GF-D8 (cell line): ENCODE data around the gene EXD3.
"Not testable (repeated sequence)": the region's sequence is repeated elsewhere in the genome, so short reads cannot be mapped to it uniquely, and the experiment has no call there.

Source experiments
- DNase-seq: peaks from one replicate; lab custom pipeline; 2025; lab: John Stamatoyannopoulos, UW

The EXD3 gene

GRCh38 chr9:137272241-137273094 is 150.5 kb downstream of the EXD3 start:
- DNase-seq, result no peak

DNA sequence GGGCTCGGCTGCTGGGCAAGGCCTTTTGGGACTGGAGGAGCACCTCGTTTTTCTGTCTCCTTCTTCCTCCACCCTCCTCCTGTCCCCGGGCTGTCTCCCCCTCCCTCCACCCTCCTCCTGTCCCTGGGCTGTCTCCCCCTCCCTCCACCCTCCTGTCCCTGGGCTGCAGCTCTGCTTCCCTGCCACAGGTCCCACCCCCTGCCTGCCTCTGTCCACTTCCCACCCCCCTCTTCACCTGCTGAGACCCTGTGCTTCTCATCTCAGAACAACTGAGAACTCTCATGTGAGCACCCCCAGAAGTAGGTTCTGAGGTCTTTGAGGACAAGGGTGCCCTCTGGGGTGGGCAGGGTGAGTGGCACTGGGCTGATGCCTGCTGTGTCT is 151.3 kb downstream of the EXD3 start:
- DNase-seq, result no peak

- DNase-seq, result peak; percentile 58
Measured at GRCh38 chr9:137270929-137271695, 151.8 kb downstream of the EXD3 start.

GRCh38 chr9:137269231-137269772 is 153.7 kb downstream of the EXD3 start:
- no peak for DNase-seq

GRCh38 chr9:137268538-137269201 is 154.3 kb downstream of the EXD3 start:
- no peak for DNase-seq

- DNase-seq, result peak; percentile 68
Measured at GRCh38 chr9:137267933-137268355, 155.0 kb downstream of the EXD3 start.

DNA sequence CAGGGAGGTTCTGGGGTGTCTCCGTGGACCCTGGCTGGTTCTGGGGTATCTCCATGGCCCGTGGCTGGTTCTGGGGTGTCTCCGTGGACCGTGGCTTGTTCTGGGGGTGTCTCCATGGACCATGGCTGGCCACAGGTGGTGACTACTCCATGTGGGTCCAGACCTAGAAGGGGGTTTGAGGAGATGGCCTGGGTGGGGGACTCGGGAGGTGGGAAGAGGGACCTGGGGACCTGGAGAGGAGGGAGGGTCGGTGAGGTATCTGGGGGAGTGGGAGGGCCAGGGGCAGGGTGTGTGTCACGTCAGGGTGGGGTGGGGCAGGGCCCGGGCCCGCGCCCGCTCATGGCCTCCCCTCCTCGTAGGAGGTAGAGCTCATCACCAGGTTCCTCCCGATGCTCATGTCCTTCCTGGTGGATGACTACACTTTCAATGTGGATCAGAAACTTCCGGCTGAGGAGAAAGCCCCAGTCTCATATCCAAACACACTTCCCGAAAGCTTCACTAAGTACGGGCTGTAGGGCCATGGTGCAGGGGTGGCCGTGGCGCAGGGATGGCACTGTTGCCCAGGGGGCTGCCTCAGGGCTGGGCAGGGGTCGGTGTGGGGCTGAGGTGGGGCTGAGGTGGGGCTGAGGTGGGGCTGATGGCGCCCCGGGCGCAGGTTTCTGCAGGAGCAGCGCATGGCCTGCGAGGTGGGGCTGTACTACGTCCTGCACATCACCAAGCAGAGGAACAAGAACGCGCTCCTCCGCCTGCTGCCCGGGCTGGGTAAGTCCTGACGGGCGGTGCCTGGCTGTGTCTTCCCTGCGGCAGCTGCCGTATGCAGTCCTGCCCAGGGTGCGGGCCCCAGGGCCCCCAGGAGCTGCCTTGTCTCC is 156.1 kb downstream of the EXD3 start:
- DNase-seq, result no peak

DNA sequence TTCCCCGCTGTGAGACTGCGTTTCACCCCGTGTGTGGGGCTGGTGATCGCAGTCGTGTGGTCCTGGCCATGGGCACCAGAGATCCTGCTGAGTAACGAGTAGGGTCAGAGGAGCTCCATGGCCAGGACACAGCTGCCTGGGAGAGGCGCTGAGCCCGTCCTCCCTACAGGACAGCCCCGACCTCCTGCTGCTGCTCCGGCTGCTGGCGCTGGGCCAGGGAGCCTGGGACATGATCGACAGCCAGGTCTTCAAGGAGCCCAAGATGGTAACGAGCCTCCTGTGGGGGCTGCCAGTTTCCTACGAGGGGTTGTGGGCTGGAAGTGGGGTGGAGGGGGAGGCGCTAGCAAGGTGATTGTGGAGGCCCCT is 156.8 kb downstream of the EXD3 start:
- no peak for DNase-seq

DNA sequence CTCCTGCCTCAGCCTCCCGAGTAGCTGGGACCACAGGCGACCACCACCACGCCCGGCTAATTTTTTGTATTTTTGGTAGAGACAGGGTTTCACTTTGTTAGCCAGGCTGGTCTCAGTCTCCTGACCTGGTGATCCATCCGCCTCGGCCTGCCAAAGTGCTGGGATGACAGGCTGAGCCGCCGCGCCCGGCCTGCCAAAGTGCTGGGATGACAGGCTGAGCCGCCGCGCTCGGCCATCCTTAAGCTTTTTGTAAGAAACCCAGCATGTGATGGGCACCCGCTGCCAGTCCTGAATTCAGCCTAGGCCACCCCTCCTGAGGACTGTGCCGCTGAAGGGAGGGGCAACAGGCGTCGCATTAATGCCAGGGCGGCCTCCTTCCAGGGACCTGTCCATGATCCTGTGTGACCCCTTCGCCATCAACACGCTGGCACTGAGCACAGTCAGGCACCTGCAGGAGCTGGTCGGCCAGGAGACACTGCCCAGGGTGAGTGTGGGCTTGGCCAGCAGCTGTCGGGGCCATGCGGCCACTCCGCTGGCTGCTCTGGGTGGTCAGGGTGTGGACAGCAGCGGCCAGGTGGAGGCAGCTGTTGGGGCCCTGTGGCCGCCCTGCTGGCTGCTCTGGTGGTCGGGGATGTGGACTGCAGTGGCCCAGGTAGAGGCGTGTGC is 157.3 kb downstream of the EXD3 start:
- DNase-seq, result no peak

- no peak for DNase-seq
Measured at GRCh38 chr9:137264067-137264466, 158.9 kb downstream of the EXD3 start.

DNA sequence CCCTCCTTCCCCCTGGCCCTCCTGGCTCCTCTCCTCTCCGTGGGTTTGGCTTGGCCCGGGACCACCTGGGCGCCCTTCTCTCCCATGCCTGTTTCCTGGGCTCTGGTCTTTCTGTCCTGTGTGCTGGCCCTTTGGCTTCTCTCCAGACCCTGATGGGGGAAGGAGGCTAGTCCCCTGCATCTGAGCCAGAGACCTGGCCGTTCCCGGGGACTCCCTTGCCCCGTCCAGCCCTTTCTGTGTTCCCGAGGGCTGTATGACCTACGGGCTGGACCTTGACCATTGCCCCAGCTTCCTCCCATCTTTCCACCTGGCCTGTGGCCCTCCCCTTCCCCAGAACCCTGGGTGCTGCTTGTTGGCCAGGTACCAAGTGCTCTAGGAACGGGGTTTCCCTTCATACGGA is 159.5 kb downstream of the EXD3 start:
- no peak for DNase-seq

GRCh38 chr9:137262909-137263285 is 160.1 kb downstream of the EXD3 start:
- DNase-seq, result no peak

- DNase-seq, result not testable (repeated sequence)
Measured at GRCh38 chr9:137262173-137262908, 160.6 kb downstream of the EXD3 start.
